Activated CD4-positive, CD25-positive, alpha-beta regulatory T cell treated with anti-CD3 and anti-CD28 coated beads, Interleukin-2, amount 50 U/mL, for 24 hours (primary cell): ENCODE data around the gene TPGS2.
"Not testable (repeated sequence)": the region's sequence is repeated elsewhere in the genome, so short reads cannot be mapped to it uniquely, and the experiment has no call there.

Experiments
- ATAC-seq, 2 donors: fragments of 150-1000 bp; cut with Tn5 transposase; one replicate each; pipeline ENCODE4 v1.10.0; 2021; ENCODE audit warnings: mild to moderate bottlenecking in 1 of 2, moderate library complexity in 1 of 2

Gene TPGS2

GRCh38 chr18:36828630-36829361, at the start of gene TPGS2, which contains the start of gene KIAA1328:
Gene TPGS2 (minus strand): TSS chr18:36829002. CDS start chr18:36828767, 235 bp downstream.
Gene KIAA1328 (plus strand): TSS chr18:36829127. CDS start chr18:36829139, 12 bp downstream.
- peak; percentile 88 to 91 for ATAC-seq

- not testable (repeated sequence) for ATAC-seq
These were observed 45.0 kb upstream of the TPGS2 start for GRCh38 chr18:36873826-36874225.

- ATAC-seq = no peak
These were observed 43.5 kb upstream of the TPGS2 start for GRCh38 chr18:36872329-36872728.

GRCh38 chr18:36871801-36872200, 43.0 kb upstream of the TPGS2 start:
- no peak for ATAC-seq

GRCh38 chr18:36867056-36867455, 38.3 kb upstream of the TPGS2 start:
- ATAC-seq = no peak

- ATAC-seq = peak in 1 of 2 donors; percentile 60
These were observed 33.4 kb upstream of the TPGS2 start for GRCh38 chr18:36862182-36862581.

- ATAC-seq = no peak
These were observed 28.0 kb upstream of the TPGS2 start for GRCh38 chr18:36856815-36857214.

- no peak for ATAC-seq
These were observed 22.4 kb upstream of the TPGS2 start for GRCh38 chr18:36851202-36851590.

GRCh38 chr18:36850527-36851201, 21.9 kb upstream of the TPGS2 start:
- ATAC-seq = peak; percentile 93 to 95

GRCh38 chr18:36849288-36850006, 20.6 kb upstream of the TPGS2 start:
- no peak for ATAC-seq

- ATAC-seq = no peak
These were observed 19.8 kb upstream of the TPGS2 start for GRCh38 chr18:36848609-36849008.

GRCh38 chr18:36843784-36844183, 15.0 kb upstream of the TPGS2 start:
- ATAC-seq = peak in 1 of 2 donors; percentile 13

- no peak for ATAC-seq
These were observed 14.4 kb upstream of the TPGS2 start for GRCh38 chr18:36843199-36843598.

- ATAC-seq = no peak
These were observed 11.0 kb upstream of the TPGS2 start for GRCh38 chr18:36839835-36840234.

GRCh38 chr18:36835927-36836326, 7.1 kb upstream of the TPGS2 start:
- ATAC-seq = no peak

- ATAC-seq = no peak
These were observed 4.3 kb upstream of the TPGS2 start for GRCh38 chr18:36833120-36833519.

- ATAC-seq = peak; percentile 5 to 22
These were observed 2.3 kb upstream of the TPGS2 start for GRCh38 chr18:36831139-36831538.

- ATAC-seq = no peak
These were observed 1.3 kb upstream of the TPGS2 start for GRCh38 chr18:36830158-36830495.

GRCh38 chr18:36829362-36830157, 758 bp upstream of the TPGS2 start:
- no peak for ATAC-seq

- ATAC-seq = no peak
These were observed 609 bp downstream of the TPGS2 start for GRCh38 chr18:36828157-36828629.

GRCh38 chr18:36826556-36826955, 2.2 kb downstream of the TPGS2 start:
- no peak for ATAC-seq

- no peak for ATAC-seq
These were observed 3.3 kb downstream of the TPGS2 start for GRCh38 chr18:36825526-36825925.

- no peak for ATAC-seq
These were observed 7.1 kb downstream of the TPGS2 start for GRCh38 chr18:36821681-36822080.
